HG03066 (cell line): ENCODE results near the gene RIMOC1.
"Not testable (repeated sequence)": the region's sequence is repeated elsewhere in the genome, so short reads cannot be mapped to it uniquely, and the experiment has no call there.

Experiments used
- ATAC-seq: cut with Tn5 transposase; IDR thresholded peaks from one replicate; pipeline ENCODE4 v1.9.1; 2021; ENCODE audit warnings: low read depth; ENCODE audit not compliant: unreplicated experiment

The RIMOC1 gene

DNA sequence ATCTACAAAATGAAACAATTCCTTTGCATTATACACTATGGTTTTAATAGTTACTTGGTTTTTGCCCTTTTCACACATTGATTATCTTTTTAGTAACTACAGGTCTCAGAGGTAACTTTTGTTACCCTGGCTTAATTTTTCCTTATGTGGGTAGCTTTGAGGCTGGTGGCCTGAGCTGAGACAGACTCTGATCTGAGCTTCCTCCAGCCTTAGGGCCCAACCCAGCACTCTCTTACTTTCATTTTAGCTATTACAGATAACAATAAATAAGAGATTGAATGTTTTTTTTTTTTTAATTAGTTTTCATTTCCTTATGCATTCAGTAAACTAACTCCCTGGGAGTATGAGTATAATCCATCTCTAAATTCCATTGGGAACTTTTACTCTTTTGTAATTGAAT lies 18.9 kb upstream of the RIMOC1 start:
- no peak for ATAC-seq

DNA sequence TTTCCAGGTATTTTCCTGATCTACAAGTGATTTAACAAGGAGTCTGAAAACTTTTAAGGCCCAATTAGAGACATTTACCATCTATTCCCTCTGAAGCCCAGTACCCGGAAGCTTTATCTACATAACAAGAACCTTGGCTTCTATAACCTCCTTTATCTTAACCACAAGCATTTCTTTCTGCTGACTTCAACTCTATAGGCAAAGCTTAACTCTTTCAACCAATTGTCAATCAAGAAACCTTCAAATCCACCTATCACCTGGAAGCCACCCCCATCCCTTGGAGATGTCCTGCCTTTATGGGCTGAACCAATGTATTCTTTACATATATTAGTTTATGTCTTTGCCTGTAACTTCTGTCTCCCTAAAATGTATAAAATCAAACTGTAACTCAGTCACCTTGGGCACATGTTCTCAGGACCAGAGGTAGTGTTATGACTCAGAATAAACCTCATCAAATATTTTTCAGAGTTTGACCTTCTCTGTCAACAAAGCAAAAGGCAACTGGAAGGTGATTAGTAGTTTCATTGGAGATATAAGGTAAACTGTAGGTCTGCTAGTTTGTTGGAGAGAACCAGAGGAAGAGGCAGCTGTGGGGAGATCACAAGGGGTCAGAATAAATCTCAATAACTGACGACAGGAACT lies 13.0 kb upstream of the RIMOC1 start:
- ATAC-seq: no peak

DNA sequence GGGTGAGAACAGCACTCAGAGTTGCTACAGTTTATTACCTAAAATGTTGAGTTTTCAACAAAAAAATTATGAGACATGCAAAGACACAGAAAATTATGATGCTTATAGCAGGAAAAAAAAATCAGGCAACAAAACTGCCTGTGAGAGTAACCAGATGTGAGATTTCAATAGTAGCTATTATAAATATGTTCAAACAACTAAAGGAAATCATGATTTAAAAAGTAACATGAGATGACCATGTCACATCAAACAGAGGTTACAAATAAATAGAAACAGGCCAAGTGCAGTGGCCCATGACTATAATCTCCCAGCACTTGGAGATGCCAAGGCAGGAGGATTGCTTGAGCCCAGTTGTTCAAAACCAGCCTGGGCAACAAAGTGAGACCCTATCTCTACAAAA lies 12.1 kb upstream of the RIMOC1 start:
- ATAC-seq: no peak

DNA sequence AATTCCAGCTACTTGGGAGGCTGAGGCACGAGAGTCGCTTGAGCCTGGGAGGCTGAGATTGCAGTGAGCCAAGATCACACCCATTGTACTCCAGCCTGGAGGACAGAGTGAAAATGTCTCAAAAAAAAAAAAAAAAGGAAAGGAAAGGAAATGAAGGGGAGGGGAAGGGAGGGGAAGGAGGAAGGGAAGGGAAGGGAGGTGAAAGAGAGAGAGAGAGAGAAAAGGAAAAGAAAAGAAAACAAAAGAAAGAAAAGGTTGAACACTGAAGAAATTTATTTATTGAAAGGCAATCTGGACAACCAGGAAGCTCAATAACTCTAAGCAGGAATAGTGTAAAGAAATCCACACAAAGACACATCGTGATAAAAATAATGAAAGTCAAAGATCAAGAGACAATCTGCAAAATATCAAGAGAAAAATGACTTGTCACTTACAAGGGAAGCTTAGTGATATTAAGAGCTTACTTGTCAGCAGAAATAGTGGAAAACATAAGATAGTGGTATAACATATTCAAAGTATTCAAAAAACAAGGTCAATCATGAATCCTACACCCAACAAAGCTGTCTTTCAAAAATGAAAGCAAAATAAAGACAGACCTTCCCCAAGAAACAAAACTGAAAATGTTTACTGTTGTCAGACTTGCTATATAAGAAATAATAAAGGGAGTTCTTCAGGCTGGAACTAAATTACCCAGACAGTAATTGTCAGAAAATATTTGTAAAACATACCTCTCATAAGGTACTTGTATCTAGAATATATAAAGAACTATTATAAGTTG lies 10.9 kb upstream of the RIMOC1 start:
- peak; percentile 76 for ATAC-seq

DNA sequence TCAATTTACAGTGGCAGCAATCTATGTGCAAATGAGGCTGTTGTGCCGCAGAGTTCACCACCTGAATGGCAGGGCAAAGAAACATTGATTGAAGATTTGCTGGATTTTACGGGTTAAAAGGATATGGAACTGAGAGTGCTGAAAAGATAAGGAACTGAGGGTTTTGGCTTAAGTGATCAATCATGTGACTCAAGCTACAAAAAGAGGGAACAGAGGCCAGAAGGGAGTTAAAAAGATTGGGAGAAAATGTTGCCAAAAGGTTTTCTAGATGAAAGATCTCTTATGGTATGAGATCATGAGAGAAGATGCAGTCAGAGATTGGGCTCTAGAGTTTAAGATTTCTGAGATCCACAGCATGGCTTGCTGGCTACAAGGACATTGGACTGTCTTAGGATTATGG lies 7.9 kb upstream of the RIMOC1 start:
- no peak for ATAC-seq

DNA sequence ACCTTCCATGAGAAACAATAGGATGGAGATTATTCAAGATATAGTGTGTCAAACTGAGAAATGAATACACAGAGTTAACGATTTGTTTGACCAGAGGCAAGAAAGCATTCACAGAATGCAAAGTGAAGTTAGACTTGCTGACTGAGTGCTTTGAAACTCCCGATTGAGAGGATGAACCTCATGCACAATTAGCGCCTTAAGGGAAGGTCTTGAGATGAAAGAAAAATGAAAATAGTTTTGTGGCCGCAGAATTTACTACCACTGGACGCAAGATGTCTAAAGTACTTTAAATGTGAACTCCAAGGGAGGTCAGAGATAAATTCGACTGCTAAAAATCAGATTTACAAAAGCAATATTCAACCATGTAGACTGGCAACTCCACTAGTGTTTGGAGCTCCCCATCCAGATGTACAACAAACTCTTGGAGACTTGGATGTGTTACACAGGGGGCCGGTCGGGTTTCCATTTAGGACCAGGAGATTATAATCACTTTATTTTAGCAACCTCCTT lies 707 bp upstream of the RIMOC1 start:
- no peak for ATAC-seq

DNA sequence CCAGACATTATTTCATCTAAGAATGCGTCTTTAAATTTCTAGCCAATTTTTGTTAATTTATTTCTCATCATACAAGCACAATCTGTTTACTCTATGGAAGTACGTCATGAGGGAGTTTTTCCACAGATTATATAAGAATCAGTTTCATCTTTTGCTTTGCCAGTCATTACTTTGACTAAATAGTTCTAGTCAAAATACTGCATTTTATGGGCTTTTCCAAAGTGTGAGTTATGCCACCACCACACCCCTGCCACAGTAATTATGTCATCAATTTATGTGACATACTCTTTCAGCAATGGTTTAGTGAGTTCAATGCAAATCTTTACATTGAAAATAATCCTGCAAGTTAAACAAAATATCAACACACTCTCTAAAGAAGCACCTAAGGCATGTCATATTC lies 2.0 kb downstream of the RIMOC1 start:
- ATAC-seq: no peak

DNA sequence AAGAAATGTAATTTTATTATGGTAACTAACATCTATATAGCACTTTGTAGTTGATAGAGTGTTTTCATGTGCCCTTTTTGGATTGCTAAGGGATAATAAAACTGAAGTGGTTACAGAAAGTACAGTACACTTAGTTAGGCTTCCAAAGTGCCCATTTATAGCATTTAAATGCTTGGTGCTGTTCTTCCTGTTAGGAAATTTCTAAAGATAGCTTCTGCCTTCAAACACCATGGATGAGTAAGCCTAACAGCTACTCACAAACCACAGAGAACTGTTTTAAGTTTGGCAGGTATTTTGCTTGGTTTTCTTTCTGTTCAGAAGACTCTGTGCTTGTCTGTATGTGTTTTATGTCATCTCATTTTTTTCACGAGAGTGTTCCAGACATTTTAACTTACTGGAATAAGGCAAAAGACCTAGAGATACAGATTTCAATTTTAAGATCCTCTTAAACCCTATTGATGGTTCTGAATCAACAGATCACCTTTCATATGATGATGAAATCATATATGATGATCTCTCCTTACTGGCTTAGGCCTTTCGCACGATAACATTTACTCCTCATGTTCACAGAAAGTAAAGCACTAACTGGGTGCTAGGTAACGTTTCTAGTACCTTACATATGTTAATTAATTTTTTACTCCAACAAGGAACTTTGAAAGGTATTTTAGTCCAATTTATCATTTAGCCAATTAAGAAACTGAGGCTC lies 4.4 kb downstream of the RIMOC1 start:
- no peak for ATAC-seq

DNA sequence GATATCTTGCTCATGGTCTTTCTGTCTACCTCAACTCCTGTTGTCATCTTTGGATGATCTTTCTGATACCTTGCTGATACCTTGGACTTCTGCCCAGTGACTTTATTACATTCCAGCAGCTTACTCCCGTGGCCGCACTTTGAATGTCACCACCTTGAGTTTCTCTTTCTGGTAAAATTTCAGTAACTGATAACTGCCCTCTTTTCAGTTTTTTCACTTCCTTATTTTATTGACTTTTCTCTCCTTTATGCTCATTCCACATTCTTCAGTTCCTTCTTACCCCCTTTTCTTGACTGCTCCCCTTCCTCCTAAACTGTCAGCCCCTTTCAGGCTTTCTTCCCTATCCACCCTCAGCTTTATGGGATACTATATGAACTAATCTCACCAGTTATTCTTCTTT lies 14.0 kb downstream of the RIMOC1 start:
- ATAC-seq: peak; percentile 61

DNA sequence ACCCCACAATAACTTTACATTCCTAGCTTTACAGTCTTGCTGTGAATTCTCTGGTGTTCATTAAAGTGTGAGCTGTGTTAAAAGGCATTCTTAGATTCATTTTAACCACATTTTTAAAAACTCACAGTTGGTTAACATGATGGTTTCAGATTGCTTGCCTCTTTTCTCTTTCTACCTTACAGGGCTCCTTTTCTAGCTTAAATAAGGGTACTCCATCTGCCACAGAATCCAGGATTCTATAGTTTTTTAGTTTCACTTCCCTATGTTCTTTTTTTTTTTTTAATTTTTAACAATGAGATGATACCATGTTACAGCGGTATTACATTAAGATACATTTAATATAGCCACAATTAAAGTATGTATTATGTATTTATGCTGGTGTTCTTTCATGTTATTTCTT lies 17.0 kb downstream of the RIMOC1 start:
- ATAC-seq: no peak

DNA sequence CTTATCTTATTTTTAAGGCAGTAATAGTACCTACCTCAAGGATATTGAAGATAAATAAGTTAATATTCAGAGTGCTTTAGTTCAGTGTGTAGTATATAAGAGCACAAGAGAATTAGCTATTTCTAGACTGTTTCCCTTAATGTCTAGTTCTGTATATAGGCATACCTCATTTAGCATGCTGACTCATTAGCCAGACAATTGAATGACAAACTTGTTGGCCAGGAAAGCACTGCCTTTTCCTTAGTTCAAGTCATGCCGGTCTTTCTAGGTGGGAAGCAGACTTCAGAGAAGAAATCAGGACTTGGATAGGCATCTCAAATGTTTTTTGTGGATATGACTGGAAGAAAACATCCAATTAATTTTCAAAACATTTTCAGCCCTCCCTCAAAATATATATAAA lies 17.7 kb downstream of the RIMOC1 start:
- ATAC-seq: no peak

DNA sequence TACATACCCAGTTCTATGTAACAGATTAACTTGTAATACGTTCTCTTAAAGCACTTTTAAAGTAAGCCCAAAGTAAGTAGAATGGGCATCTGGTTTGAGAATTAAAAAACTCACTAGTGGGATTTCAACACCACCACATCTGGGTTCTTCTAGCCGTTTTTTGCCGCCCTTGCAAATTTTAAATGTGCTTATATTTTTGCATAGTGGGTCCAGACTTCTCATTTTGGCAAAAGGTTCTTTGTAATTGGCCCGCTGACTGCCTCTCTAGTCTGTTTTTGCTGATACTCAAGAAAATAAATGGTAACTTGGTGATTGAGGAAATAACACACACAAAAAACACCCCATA lies 20.4 kb downstream of the RIMOC1 start:
- ATAC-seq: no peak

DNA sequence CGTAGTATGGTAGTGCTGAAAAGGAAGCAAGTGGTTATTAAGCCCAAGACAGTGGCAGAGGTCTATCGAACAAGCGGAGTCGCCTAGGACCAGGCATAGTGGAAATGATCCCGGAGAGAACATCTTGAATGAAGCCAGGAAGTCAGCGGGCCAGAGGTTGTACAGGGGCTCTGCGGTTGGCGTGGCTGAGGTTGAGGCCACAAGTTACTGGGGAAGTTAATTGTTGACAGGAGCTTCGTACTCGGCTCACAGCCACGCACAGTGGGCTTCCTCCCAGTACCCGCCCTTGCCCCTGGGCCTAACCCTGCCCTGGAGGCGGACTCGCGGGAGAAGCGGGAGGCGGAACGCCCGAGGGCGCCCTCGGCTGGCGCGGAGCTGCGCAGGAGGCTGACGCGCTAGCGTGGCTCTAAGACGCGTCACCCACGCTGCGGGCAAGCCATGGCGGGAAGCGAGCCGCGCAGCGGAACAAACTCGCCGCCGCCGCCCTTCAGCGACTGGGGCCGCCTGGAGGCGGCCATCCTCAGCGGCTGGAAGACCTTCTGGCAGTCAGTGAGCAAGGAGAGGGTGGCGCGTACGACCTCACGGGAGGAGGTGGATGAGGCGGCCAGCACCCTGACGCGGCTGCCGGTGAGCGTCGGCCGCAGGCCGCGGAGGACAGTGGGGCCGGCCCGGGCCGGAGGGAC lies 20.9 kb downstream of the RIMOC1 start, which contains the start of gene FBXO4:
Gene FBXO4, plus strand, starts transcription at position 410 of the 683 bp plus-strand sequence. Its CDS starts 29 bp downstream, at position 439.
- peak; percentile 92 for ATAC-seq

DNA sequence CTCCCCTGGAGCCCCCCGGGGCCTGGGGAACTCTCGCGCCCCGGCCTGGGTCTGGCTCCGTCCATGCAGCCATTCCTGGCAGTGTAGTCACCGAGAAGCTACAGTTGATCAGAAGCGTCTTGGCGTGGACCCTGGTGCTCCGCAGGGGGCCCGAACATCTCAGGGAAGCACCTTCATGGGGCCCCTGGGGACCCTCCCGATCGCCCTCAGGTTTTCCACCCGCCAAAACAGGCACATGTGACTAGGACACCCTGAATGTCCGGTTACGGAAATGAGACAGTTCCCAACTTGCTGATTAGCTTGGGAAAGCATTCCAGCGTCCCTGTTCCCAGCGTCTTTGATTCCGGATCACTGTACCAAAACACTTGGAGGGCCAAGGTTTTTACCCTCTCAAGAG lies 21.4 kb downstream of the RIMOC1 start:
- ATAC-seq: peak; percentile 34

DNA sequence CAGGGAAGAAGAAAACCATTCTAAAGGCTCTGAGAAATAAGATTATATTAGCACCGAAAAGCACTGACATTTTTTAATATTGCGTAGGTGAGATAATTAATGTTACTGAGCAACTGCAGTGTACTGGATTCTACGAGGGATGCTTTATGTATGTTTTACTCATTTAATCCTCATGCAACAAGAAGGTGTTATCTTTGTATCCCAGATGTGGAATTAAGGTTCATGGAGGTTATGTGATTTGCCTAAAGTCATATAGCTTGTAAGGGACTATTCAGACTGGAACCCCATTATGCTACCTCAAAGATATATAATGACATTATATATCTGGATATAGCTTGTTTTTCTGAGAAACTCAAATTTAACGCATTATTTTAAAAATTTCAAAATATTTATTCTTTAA lies 23.5 kb downstream of the RIMOC1 start:
- ATAC-seq: no peak

DNA sequence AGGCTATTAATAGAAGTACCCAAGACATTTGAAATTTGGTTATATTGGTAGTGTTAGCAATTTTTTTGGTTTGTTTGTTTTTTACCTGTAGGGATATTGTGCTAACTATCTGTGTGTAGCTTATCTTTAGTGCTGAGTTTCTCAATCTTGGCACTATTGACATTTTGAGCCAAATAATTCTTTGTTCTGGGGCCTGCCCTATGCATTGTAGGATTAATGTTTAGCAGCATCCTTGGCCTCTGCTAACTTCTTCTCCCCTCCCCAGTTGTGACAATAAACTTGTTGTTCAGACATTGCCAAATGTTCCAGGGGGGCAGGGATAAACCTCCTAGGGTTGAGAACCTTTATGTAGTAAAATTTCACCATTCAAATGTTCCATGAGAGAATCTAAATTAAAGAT lies 24.9 kb downstream of the RIMOC1 start:
- no peak for ATAC-seq

DNA sequence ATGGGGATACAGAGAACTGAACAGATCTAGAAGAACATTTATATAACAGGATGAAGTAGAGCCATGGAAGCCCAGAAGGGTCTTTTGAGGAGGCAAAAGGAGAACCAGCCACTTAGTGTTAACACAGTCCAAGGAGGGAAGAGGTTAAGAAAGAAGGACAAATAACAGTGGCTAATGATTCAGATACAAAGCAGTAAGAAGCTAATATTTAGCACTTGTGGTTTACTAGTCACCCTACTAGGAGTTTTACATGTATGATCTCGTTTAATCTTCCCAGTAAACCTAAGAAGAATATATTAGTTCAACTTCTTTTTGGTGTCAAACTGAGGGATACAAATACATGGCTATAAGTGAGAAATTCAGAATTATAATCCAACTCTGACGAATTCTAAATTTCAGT lies 28.6 kb downstream of the RIMOC1 start:
- no peak for ATAC-seq

DNA sequence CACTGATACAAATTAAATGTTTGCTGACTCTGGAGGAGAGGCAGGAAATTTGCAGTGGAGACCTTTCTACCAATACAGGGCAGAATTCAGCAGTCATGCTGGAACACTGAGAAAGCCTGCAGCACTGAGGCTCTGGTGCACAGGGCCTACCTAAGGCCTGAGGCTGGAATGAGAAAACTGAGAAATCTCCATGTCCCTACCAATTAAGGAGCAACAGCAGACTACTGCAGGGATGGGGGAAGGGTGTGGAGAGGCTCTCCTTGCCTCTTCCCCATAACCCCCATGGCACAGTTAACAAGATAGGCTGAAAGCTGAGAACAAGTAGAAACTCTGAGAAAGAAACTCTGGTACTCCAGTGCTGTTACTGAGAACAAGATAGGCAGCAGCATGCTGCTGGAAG lies 31.4 kb downstream of the RIMOC1 start:
- ATAC-seq: no peak

DNA sequence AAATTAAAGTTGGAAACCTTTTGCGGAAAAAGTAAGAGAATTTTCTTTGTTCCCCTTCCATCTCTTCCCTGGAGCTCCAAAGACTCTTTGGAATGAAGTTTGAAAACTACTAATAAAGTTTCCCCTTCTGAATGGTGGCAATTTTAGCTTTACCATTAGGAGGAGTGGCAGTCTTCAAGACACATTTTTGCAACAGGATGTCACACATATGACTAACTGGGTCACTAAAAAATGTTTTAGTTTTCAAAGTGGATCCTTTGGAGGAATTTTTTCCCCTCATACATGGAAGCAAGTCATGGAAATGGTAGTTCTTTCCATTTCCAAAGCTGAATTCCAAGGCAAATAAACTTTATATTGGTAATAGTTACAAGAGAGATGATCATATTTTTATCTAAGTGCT lies 36.5 kb downstream of the RIMOC1 start:
- ATAC-seq: no peak

DNA sequence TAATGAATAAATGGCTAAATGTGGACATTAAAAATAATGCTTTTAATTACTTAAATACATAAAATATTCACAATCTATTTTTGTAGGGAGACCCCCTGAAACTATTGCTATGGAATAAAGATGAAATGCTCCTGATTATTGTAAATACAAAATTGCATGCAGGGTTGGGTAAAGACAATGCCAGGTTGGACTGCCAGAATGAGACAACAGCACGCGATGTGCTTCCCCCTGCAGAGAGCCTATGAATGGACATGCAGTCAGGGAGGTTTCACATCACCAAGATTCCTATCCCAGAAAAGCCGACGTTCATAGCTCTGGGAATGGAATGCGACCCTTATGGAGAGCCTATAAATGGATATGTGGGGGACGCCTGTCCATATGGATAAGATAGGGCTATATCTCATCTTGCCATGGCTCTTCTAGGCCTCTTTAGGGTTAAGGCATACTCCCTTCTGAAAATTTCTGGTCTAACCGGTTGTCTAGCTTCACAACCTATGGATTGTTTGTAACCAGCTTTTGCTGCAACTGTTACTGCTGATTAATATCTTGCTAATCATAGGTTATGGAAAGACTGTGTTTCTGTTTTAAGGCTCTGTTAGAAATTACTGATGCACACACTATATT lies 41.3 kb downstream of the RIMOC1 start:
- ATAC-seq: not testable (repeated sequence)

DNA sequence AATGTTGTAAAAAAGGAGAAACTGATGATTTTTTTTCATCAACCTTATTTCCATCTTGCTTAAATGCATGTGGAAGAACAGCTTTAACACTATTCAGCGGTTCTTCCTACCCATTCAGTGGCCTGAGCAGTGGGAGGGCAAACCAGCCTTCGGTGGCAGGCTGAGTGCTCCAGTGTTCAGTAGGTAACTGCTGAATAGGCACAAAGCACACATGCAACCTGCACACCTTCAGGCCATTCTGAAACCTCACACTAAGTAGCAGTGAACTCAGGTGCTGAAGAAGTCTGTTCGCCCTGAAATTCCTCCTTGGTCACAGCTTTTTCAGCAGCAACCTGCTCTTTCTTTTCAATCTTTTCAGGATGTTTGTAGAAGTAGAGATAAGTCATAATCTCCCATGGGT lies 47.1 kb downstream of the RIMOC1 start:
- ATAC-seq: no peak
